ENCODE results near the gene NFU1. TPM values are rescaled to one million over a fixed set of nuclear protein-coding genes. Genes with fewer than 3 reads are reported as not detected.
"Not testable (repeated sequence)": the region's sequence is repeated elsewhere in the genome, so short reads cannot be mapped to it uniquely, and the experiment has no call there.

The NFU1 gene
- total RNA-seq, 1 donor from 2014 or later = 39.4 TPM

DNA sequence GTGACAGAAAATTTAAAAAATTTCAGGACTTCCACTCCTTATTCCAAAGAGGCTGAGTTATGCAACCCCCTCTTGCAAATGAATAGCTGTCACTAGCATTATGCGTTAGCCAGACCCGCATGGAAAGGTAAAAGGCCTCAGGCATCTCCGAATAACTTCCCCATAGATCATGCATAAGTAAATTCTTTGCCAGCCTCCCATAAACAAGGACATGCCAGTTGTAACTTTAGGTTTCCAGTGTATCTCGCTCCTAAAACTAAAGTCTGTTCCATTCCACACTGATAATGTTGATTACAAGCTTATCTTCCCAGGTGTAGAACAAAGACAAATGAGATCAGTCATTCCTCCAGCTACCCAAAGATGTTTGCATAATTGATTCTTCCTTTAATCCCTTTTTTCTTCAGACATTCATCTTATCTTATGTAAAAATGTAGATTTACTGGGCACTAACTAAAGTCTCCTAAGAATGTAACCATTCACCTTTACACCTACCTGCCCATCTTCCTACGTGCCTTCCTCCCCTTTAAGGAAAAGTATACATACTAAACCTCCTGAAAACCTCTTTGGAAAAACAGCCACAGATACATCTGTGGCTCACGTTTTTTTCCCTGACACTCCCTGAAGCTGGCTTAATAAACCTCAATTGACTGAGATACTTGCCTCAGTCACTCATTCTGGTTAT is 13.6 kb upstream of the NFU1 start:
- no peak for DNase-seq (ENCODE audit: low spot score)

- no peak for DNase-seq (ENCODE audit: low spot score)
These were observed 12.7 kb upstream of the NFU1 start for GRCh38 chr2:69449906-69450305.

DNA sequence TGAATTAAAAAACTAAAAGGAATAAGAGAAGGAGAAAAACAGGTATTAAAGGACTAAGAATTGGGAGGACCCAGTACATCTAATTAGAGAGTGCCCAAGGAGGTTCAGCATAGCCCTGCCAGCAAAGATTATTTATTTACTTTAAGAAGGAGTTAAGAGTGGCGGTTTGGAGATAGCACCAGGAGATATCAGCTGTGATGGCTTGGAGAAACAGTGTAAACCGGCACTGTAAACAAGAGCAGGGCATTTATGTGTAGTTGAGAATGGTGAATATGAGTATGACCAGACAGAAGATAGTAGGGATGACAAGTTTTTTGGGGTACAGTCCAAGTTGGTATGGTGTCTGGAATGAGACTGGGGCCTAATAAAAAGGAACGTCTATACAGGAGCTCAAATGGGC is 6.4 kb upstream of the NFU1 start:
- not testable (repeated sequence) for DNase-seq (ENCODE audit: low spot score)

DNA sequence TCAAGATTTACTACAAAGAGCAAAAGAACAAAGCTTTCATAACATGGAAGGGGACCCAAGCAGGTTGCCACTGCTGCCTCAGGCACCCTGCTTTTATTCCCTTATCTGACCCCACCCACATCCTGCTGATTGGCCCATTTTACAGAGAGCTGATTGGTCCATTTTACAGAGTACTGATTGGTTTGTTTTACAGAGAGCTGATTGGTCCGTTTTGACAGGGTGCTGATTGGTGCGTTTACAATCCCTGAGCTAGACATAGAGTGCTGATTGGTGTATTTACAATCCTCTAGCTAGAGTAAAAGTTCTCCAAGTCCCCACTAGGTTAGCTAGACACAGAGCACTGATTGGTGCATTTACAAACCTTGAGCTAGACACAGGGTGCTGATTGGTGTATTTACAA is 2.3 kb upstream of the NFU1 start:
- not testable (repeated sequence) for DNase-seq (ENCODE audit: low spot score)

DNA sequence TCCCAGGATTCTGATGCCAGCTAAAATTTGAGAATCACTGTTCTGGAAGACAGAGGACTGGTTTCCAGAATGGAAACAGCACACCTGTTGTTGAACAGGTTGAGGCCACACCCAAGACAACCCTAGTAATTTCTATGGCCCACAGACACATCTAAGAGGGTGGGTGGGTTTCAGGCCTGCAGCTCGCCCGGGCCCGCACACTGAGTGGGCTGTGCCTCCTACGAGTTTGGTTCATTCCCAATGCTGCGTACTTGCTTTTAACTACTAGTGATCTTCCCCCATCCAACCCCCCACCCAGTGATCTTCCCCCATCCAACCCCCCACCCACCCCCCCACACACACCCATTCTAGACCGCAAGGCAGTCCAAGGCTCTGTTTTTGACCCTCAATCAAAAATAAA is 1.3 kb upstream of the NFU1 start:
- no peak for DNase-seq (ENCODE audit: low spot score)

- peak; percentile 64 for DNase-seq (ENCODE audit: low spot score)
These were observed 518 bp upstream of the NFU1 start for GRCh38 chr2:69437751-69438154.

- no peak for DNase-seq (ENCODE audit: low spot score)
These were observed 668 bp downstream of the NFU1 start for GRCh38 chr2:69436596-69436937.

GRCh38 chr2:69434753-69435152 is 2.5 kb downstream of the NFU1 start:
- no peak for DNase-seq (ENCODE audit: low spot score)

GRCh38 chr2:69429491-69430183 is 7.6 kb downstream of the NFU1 start:
- no peak for DNase-seq (ENCODE audit: low spot score)

- DNase-seq (ENCODE audit: low spot score) = no peak
These were observed 8.3 kb downstream of the NFU1 start for GRCh38 chr2:69428981-69429380.

DNA sequence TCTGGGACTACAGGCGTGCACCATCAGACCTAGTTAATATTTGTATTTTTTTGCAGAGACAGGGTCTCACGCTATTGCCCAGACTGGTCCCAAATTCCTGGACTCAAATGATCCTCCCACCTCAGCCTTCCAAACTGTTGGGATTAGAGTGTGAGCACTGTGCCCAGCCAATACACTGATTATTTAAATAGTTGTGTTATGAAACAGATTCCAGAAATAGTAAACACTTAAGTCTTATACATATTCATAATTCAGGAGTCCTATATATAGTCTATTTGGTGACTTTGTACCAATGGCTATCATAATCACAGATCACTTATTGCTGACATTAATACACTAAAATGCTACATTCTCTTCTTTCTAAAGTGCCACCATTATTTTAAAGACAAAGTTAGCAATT is 12.8 kb downstream of the NFU1 start:
- no peak for DNase-seq (ENCODE audit: low spot score)

GRCh38 chr2:69422198-69422597 is 15.0 kb downstream of the NFU1 start:
- DNase-seq (ENCODE audit: low spot score) = no peak

GRCh38 chr2:69419111-69419510 is 18.1 kb downstream of the NFU1 start:
- DNase-seq (ENCODE audit: low spot score) = not testable (repeated sequence)

DNA sequence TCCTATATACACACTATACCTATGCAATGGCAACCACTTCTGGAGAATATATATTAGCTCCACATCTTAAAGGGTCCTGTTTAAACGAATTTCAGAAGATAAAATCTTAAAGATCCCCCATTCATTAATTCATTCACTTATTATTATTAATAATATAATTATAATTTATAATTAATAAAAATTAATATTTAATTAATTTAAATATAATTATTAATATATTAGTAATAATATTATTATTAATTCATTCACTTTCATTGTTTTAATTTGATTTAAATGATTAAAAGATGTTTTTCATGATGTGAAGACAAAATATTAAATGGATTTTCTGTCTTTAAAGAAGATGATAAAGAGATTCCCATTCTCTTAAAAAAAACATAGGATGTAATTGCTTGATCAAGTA is 21.1 kb downstream of the NFU1 start:
- DNase-seq (ENCODE audit: low spot score) = no peak

GRCh38 chr2:69411120-69411519 is 26.1 kb downstream of the NFU1 start:
- DNase-seq (ENCODE audit: low spot score) = no peak

DNA sequence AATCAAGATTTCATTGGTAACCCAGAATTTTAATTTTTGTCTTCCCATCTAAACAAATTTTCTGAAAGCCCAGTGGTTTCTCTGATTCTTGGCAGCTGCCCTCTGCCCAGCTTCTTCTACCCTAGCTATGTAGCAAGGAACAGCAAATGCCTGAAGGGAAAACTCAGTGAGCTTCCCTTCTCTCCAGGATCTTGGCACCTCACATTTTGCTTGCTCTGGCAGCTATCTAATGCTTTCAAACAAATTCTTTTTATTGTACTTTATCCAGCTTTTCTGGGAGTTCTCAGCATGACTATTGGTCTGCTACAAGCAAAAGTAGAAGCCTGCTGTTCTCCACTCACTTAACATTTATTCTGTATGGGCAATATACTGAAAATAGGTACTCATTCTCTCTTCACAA is 31.9 kb downstream of the NFU1 start:
- no peak for DNase-seq (ENCODE audit: low spot score)

DNA sequence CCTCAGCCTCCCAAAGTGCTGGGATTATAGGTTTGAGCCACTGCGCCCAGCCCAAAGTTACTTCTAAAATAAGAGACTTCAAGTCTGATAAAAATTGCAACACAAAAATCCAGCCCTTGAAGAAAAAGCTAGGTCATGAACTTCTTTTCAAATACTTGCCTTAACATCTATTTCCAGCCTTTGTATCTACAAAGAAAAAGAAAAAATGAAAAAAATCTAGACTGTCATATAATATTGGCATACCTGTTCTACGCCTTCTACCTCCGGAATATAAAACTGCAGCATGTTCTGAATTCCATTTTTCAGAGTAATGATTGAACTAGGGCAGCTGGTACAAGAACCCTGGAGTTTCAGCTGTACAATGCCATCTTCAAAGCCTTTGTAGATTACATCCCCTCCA is 37.1 kb downstream of the NFU1 start:
- no peak for DNase-seq (ENCODE audit: low spot score)

DNA sequence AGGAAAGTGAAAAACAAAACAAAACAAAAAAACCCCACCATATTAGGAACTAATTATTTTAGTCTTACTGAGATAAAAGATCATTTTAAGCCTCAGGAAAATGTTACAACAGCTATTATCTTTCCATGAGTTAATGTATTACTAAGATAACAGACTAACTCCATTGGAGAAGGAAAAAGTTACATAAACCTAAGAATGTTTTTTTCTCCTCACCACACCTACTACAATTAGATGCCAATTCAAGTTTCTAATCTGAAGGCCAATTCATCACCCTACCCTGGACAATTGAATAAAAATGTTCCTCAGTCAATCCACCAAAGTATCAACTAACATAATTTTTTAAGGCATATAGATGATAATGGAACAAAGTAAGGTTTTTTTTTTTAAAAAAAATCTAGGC is 40.0 kb downstream of the NFU1 start:
- DNase-seq (ENCODE audit: low spot score) = no peak

DNA sequence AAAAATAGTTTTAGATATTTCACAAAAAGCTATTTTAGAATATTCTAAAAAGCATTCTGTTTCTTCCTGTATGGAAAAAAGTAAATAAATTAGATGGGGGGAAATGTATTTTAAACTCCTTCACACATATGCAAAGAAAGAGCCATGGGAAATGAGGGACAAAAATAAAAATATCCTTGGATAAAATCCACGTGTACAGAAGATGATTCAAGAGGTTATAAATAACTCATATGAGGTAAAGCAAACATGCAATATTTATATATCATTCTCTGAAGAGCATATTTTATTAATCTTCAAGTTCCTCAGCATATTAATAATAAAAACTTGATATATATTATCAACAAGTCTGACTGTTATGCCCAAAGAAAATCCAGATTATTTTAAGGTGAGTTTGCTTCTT is 41.4 kb downstream of the NFU1 start:
- DNase-seq (ENCODE audit: low spot score) = no peak

DNA sequence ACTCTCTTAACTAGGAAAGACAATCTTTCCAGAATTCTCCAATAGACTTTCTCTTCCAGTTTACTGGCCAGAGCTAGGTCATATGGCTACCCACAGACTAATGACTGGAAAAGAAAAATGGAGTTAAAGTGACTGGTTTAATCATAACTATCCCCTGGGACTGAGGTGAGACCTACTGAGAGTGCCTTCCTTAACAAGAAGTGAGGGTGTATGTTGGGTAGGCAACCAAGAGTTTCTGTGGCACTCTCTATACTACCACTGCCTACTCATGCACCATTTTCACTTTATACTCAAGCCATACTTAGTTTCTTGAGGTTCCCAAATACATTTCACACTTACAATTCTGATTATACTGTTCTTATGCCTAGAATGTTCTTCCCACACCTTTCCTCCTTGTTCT is 43.3 kb downstream of the NFU1 start:
- no peak for DNase-seq (ENCODE audit: low spot score)

GRCh38 chr2:69390471-69390870 is 46.8 kb downstream of the NFU1 start:
- no peak for DNase-seq (ENCODE audit: low spot score)

- DNase-seq (ENCODE audit: low spot score) = no peak
These were observed 47.2 kb downstream of the NFU1 start for GRCh38 chr2:69390001-69390400.

DNA sequence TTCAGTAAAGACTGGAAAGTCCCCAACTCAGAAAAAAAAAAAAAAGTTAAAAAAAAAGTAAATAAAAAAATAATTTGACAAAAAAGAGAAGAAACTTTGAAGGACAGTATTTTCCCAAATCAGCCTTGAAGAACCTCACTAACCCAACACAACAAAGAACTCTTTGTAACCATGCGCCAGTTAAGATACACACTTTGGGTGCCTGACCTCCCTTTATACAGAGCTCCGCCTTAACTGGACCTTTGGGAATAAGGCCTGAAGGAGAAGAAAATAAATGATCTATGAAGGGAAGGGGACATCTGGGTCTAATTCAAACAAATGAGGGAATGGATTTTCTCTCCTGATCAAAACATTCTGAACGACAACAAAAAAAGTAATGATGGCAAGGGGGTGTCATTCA is 48.0 kb downstream of the NFU1 start:
- DNase-seq (ENCODE audit: low spot score) = no peak

Measured in ureter (tissue), 1 donor.